Karpas-422 (cell line): ENCODE results near the gene CNTN1. TPM values are rescaled to one million over a fixed set of nuclear protein-coding genes. Genes with fewer than 3 reads are reported as not detected.
A peak's percentile ranks its signal among the peaks of the same experiment; 100 is the strongest.

Source experiments
- DNase-seq: peaks from one replicate; pipeline ENCODE4 v3.0.0-alpha.2; 2015
- H2AFZ ChIP-seq: fragments of 200-600 bp; sonication (generic); 2 replicates; pipeline ENCODE4 v1.6.1; 2014; ENCODE audit warnings: antibody characterized with exemption, low read length, mixed read lengths
- H3K27ac ChIP-seq: fragments of 200-600 bp; sonication (generic); 2 replicates; pipeline ENCODE4 v1.5.1; 2014; ENCODE audit warnings: mild to moderate bottlenecking, low read length, moderate library complexity
- H3K27me3 ChIP-seq: fragments of 200-600 bp; sonication (generic); 2 replicates; pipeline ENCODE4 v1.6.1; 2014; ENCODE audit warnings: low read length, mixed read lengths
- H3K36me3 ChIP-seq: fragments of 200-600 bp; sonication (generic); 2 replicates; pipeline ENCODE4 v1.6.1; 2014; ENCODE audit warnings: low read length, mixed read lengths; ENCODE audit not compliant: insufficient read depth
- H3K4me1 ChIP-seq: fragments of 200-600 bp; sonication (generic); 2 replicates; pipeline ENCODE4 v1.6.1; 2014; ENCODE audit warnings: mild to moderate bottlenecking, low read length, mixed read lengths
- H3K4me2 ChIP-seq: fragments of 200-600 bp; sonication (generic); 2 replicates; pipeline ENCODE4 v1.6.1; 2014; ENCODE audit warnings: low read length, low read depth, mild to moderate bottlenecking; ENCODE audit not compliant: poor library complexity, severe bottlenecking
- H3K4me3 ChIP-seq: fragments of 200-600 bp; sonication (generic); 2 replicates; pipeline ENCODE4 v1.5.1; 2014; ENCODE audit warnings: mild to moderate bottlenecking, antibody characterized with exemption, low read length, mixed read lengths
- H3K79me2 ChIP-seq: fragments of 200-600 bp; sonication (generic); 2 replicates; pipeline ENCODE4 v1.6.1; 2014; ENCODE audit warnings: mild to moderate bottlenecking, low read length, mixed read lengths
- H3K9ac ChIP-seq: fragments of 200-600 bp; sonication (generic); 2 replicates; pipeline ENCODE4 v1.6.0; 2014; ENCODE audit warnings: low read length
- H3K9me2 ChIP-seq: fragments of 200-600 bp; sonication (generic), shearing (Covaris generic); replicated peaks from 2 replicates; pipeline ENCODE4 v1.6.0; 2014; ENCODE audit warnings: mild to moderate bottlenecking, low read length, moderate library complexity; ENCODE audit not compliant: insufficient read depth
- H3K9me3 ChIP-seq: fragments of 300-700, 200-600 bp; sonication (generic); 2 replicates; pipeline ENCODE4 v1.6.1; 2014; ENCODE audit warnings: low read length, mixed read lengths
- H4K20me1 ChIP-seq: fragments of 200-600 bp; sonication (generic); 2 replicates; pipeline ENCODE4 v1.6.1; 2014; ENCODE audit warnings: mild to moderate bottlenecking, antibody characterized with exemption, low read length, low read depth; ENCODE audit not compliant: insufficient read depth
- total RNA-seq: library from RNA; depleted of rRNA; stranded (reverse); fragments of >200 nt; shearing (Covaris generic); gene quantifications from 2 replicates; pipeline ENCODE4 v1.2.3, GENCODE V29; 2014; ENCODE audit warnings: low replicate concordance

Gene CNTN1
- total RNA-seq, 1 experiment from 2014 or later, result not detected

- no peak overlapping the region for H3K4me2 ChIP-seq
- no peaks in the 10 kb centered on the region for H3K36me3 ChIP-seq
- H3K27ac ChIP-seq, result no peak overlapping the region
- no peak overlapping the region for H2AFZ ChIP-seq
- H3K79me2 ChIP-seq, result no peaks in the 10 kb centered on the region
- no peak for DNase-seq
- H3K9me3 ChIP-seq, result no peaks in the 10 kb centered on the region
- no peaks in the 10 kb centered on the region for H3K4me1 ChIP-seq
- no peak overlapping the region for H3K4me3 ChIP-seq
- H3K9me2 ChIP-seq, result no peaks in the 10 kb centered on the region
- no peaks in the 10 kb centered on the region for H3K27me3 ChIP-seq
- H3K9ac ChIP-seq, result no peak overlapping the region
- no peaks in the 10 kb centered on the region for H4K20me1 ChIP-seq
These were observed 43.7 kb upstream of the CNTN1 start for GRCh38 chr12:40648519-40648918.

GRCh38 chr12:40650038-40650704, 42.1 kb upstream of the CNTN1 start:
- H4K20me1 ChIP-seq, result no peaks in the 10 kb centered on the region
- H3K9me2 ChIP-seq, result no peaks in the 10 kb centered on the region
- H3K27me3 ChIP-seq, result no peaks in the 10 kb centered on the region
- no peak overlapping the region for H3K4me2 ChIP-seq
- no peaks in the 10 kb centered on the region for H3K36me3 ChIP-seq
- H2AFZ ChIP-seq, result no peak overlapping the region
- no peaks in the 10 kb centered on the region for H3K79me2 ChIP-seq
- H3K4me1 ChIP-seq, result no peaks in the 10 kb centered on the region
- no peak overlapping the region for H3K9ac ChIP-seq
- H3K27ac ChIP-seq, result no peak overlapping the region
- no peaks in the 10 kb centered on the region for H3K9me3 ChIP-seq
- no peak for DNase-seq
- no peak overlapping the region for H3K4me3 ChIP-seq

- Histone ChIP-seq H2AFZ (no peak overlapping the region), H3K9me3 (no peaks in the 10 kb centered on the region), H3K27ac (no peak overlapping the region)
These were observed 36.8 kb upstream of the CNTN1 start for GRCh38 chr12:40655451-40655850.

GRCh38 chr12:40662366-40662765, 29.9 kb upstream of the CNTN1 start:
- H3K4me3 ChIP-seq, result no peak overlapping the region
- no peaks in the 10 kb centered on the region for H3K36me3 ChIP-seq
- no peaks in the 10 kb centered on the region for H3K9me2 ChIP-seq
- H3K79me2 ChIP-seq, result no peaks in the 10 kb centered on the region
- no peaks in the 10 kb centered on the region for H3K9me3 ChIP-seq
- no peak for DNase-seq
- H3K4me2 ChIP-seq, result no peak overlapping the region
- H3K27me3 ChIP-seq, result no peaks in the 10 kb centered on the region
- no peak overlapping the region for H2AFZ ChIP-seq
- H3K27ac ChIP-seq, result no peak overlapping the region
- no peaks in the 10 kb centered on the region for H4K20me1 ChIP-seq
- H3K9ac ChIP-seq, result no peak overlapping the region
- H3K4me1 ChIP-seq, result no peaks in the 10 kb centered on the region

More at GRCh38 chr12:40655451-40655850, 36.8 kb upstream of the CNTN1 start:
- H3K36me3 ChIP-seq, result no peaks in the 10 kb centered on the region
- DNase-seq, result no peak
- no peaks in the 10 kb centered on the region for H4K20me1 ChIP-seq
- H3K4me2 ChIP-seq, result no peak overlapping the region
- H3K4me3 ChIP-seq, result no peak overlapping the region
- H3K79me2 ChIP-seq, result no peaks in the 10 kb centered on the region
- H3K9ac ChIP-seq, result no peak overlapping the region
- no peaks in the 10 kb centered on the region for H3K4me1 ChIP-seq
- H3K9me2 ChIP-seq, result no peaks in the 10 kb centered on the region
- H3K27me3 ChIP-seq, result no peaks in the 10 kb centered on the region

- Histone ChIP-seq H3K27ac (no peak overlapping the region), H2AFZ (no peak overlapping the region), H4K20me1 (no peaks in the 10 kb centered on the region), H3K79me2 (no peaks in the 10 kb centered on the region), H3K4me1 (no peaks in the 10 kb centered on the region), H3K4me3 (no peak overlapping the region), H3K4me2 (no peak overlapping the region), H3K9ac (no peak overlapping the region), H3K27me3 (no peaks in the 10 kb centered on the region), H3K9me2 (no peaks in the 10 kb centered on the region), H3K36me3 (no peaks in the 10 kb centered on the region), H3K9me3 (no peaks in the 10 kb centered on the region)
- DNase-seq, result no peak
These were observed 28.5 kb upstream of the CNTN1 start for GRCh38 chr12:40663781-40664180.

GRCh38 chr12:40668099-40668529, 24.1 kb upstream of the CNTN1 start:
- no peaks in the 10 kb centered on the region for H3K36me3 ChIP-seq
- H3K27ac ChIP-seq, result no peak overlapping the region
- no peaks in the 10 kb centered on the region for H4K20me1 ChIP-seq
- H3K9ac ChIP-seq, result no peak overlapping the region
- DNase-seq, result no peak
- no peaks in the 10 kb centered on the region for H3K79me2 ChIP-seq
- no peak overlapping the region for H3K4me3 ChIP-seq
- H3K27me3 ChIP-seq, result no peaks in the 10 kb centered on the region
- no peak overlapping the region for H3K4me2 ChIP-seq
- no peaks in the 10 kb centered on the region for H3K4me1 ChIP-seq
- H3K9me3 ChIP-seq, result no peaks in the 10 kb centered on the region
- H2AFZ ChIP-seq, result no peak overlapping the region
- no peaks in the 10 kb centered on the region for H3K9me2 ChIP-seq

- no peak overlapping the region for H3K4me2 ChIP-seq
- H2AFZ ChIP-seq, result no peak overlapping the region
- H4K20me1 ChIP-seq, result no peaks in the 10 kb centered on the region
- H3K79me2 ChIP-seq, result no peaks in the 10 kb centered on the region
- H3K27me3 ChIP-seq, result no peaks in the 10 kb centered on the region
- no peaks in the 10 kb centered on the region for H3K36me3 ChIP-seq
- H3K4me1 ChIP-seq, result no peaks in the 10 kb centered on the region
- no peaks in the 10 kb centered on the region for H3K9me3 ChIP-seq
- H3K27ac ChIP-seq, result no peak overlapping the region
- no peaks in the 10 kb centered on the region for H3K9me2 ChIP-seq
- H3K9ac ChIP-seq, result no peak overlapping the region
- no peak for DNase-seq
- no peak overlapping the region for H3K4me3 ChIP-seq
These were observed 19.4 kb upstream of the CNTN1 start for GRCh38 chr12:40672741-40673271.

- H3K9me3 ChIP-seq, result no peaks in the 10 kb centered on the region
- no peak overlapping the region for H3K4me3 ChIP-seq
- no peaks in the 10 kb centered on the region for H4K20me1 ChIP-seq
- H3K27ac ChIP-seq, result no peak overlapping the region
- no peak overlapping the region for H3K4me2 ChIP-seq
- H3K27me3 ChIP-seq, result no peaks in the 10 kb centered on the region
- no peak overlapping the region for H2AFZ ChIP-seq
- H3K9ac ChIP-seq, result no peak overlapping the region
- no peaks in the 10 kb centered on the region for H3K4me1 ChIP-seq
- H3K79me2 ChIP-seq, result no peaks in the 10 kb centered on the region
- no peaks in the 10 kb centered on the region for H3K36me3 ChIP-seq
- H3K9me2 ChIP-seq, result no peaks in the 10 kb centered on the region
- DNase-seq, result peak; percentile 41
These were observed 11.1 kb upstream of the CNTN1 start for GRCh38 chr12:40681148-40681547.
